ENCODE data around the gene PRKN. TPM values are rescaled to one million over a fixed set of nuclear protein-coding genes. Genes with fewer than 3 reads are reported as not detected.

Gene PRKN
- total RNA-seq, 1 donor from 2014 or later: 5.1 TPM

DNA sequence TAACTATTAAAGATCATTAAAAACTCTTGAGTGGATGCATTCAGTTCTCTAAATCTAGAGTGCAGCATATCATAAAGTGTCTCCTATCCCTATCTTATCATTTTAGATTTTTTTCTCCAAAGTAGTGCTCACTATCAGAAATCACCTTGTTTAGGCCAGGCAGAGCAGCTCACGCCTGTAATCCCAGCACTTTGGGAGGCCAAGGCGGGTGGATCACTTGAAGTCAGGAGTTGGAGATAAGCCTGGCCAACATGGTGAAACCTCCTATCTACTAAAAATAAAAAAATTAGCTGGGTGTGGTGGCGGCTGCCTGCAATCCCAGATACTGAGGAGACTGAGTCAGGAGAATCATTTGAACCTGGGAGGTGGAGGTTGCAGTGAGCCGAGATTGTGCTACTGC lies 368.9 kb downstream of the PRKN start:
- no peak for DNase-seq (ENCODE audit: low spot score)
- no peaks in the 10 kb centered on the region for H3K36me3 Mint-ChIP-seq (ENCODE audit: low read depth, unreplicated experiment)
- peaks cover 5% of the 10 kb centered on the region for H3K4me1 Mint-ChIP-seq (ENCODE audit: unreplicated experiment)
- H3K4me3 Mint-ChIP-seq (ENCODE audit: unreplicated experiment): no peak overlapping the region
- H3K9me3 Mint-ChIP-seq (ENCODE audit: unreplicated experiment): no peaks in the 10 kb centered on the region
- peaks cover 1% of the 10 kb centered on the region for H3K27me3 Mint-ChIP-seq (ENCODE audit: unreplicated experiment)
- TF ChIP-seq, protein P1, sequence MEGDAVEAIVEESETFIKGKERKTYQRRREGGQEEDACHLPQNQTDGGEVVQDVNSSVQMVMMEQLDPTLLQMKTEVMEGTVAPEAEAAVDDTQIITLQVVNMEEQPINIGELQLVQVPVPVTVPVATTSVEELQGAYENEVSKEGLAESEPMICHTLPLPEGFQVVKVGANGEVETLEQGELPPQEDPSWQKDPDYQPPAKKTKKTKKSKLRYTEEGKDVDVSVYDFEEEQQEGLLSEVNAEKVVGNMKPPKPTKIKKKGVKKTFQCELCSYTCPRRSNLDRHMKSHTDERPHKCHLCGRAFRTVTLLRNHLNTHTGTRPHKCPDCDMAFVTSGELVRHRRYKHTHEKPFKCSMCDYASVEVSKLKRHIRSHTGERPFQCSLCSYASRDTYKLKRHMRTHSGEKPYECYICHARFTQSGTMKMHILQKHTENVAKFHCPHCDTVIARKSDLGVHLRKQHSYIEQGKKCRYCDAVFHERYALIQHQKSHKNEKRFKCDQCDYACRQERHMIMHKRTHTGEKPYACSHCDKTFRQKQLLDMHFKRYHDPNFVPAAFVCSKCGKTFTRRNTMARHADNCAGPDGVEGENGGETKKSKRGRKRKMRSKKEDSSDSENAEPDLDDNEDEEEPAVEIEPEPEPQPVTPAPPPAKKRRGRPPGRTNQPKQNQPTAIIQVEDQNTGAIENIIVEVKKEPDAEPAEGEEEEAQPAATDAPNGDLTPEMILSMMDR (IDR thresholded peaks at IDR 0.05; ENCODE audit: unreplicated experiment): no peak
- no peak overlapping the region for H3K27ac Mint-ChIP-seq (ENCODE audit: unreplicated experiment)

- DNase-seq (ENCODE audit: low spot score): no peak
- peaks cover 10% of the 10 kb centered on the region for H3K4me1 Mint-ChIP-seq (ENCODE audit: unreplicated experiment)
- no peaks in the 10 kb centered on the region for H3K27me3 Mint-ChIP-seq (ENCODE audit: unreplicated experiment)
- no peaks in the 10 kb centered on the region for H3K36me3 Mint-ChIP-seq (ENCODE audit: low read depth, unreplicated experiment)
- no peaks in the 10 kb centered on the region for H3K9me3 Mint-ChIP-seq (ENCODE audit: unreplicated experiment)
- H3K4me3 Mint-ChIP-seq (ENCODE audit: unreplicated experiment): no peak overlapping the region
- no peak overlapping the region for H3K27ac Mint-ChIP-seq (ENCODE audit: unreplicated experiment)
- TF ChIP-seq, protein P1 (IDR thresholded peaks at IDR 0.05; ENCODE audit: unreplicated experiment): no peak
Measured at GRCh38 chr6:162345051-162345511, 382.5 kb downstream of the PRKN start.

GRCh38 chr6:162344646-162345010 lies 382.9 kb downstream of the PRKN start:
- Mint-ChIP-seq H3K36me3 (ENCODE audit: low read depth, unreplicated experiment) (no peaks in the 10 kb centered on the region), H3K4me1 (ENCODE audit: unreplicated experiment) (peaks cover 5% of the 10 kb centered on the region), H3K27ac (ENCODE audit: unreplicated experiment) (no peak overlapping the region), H3K9me3 (ENCODE audit: unreplicated experiment) (no peaks in the 10 kb centered on the region), H3K4me3 (ENCODE audit: unreplicated experiment) (no peak overlapping the region), H3K27me3 (ENCODE audit: unreplicated experiment) (no peaks in the 10 kb centered on the region)
- no peak for DNase-seq (ENCODE audit: low spot score)
- TF ChIP-seq, protein P1 (IDR thresholded peaks at IDR 0.05; ENCODE audit: unreplicated experiment): no peak

- H3K4me1 Mint-ChIP-seq (ENCODE audit: unreplicated experiment): peaks cover 2% of the 10 kb centered on the region
- no peak for DNase-seq (ENCODE audit: low spot score)
- TF ChIP-seq, protein P1 (IDR thresholded peaks at IDR 0.05; ENCODE audit: unreplicated experiment): no peak
- no peaks in the 10 kb centered on the region for H3K36me3 Mint-ChIP-seq (ENCODE audit: low read depth, unreplicated experiment)
- no peaks in the 10 kb centered on the region for H3K27me3 Mint-ChIP-seq (ENCODE audit: unreplicated experiment)
- H3K27ac Mint-ChIP-seq (ENCODE audit: unreplicated experiment): no peak overlapping the region
- no peaks in the 10 kb centered on the region for H3K9me3 Mint-ChIP-seq (ENCODE audit: unreplicated experiment)
- H3K4me3 Mint-ChIP-seq (ENCODE audit: unreplicated experiment): no peak overlapping the region
Measured at GRCh38 chr6:162343936-162344645, 383.5 kb downstream of the PRKN start.

DNA sequence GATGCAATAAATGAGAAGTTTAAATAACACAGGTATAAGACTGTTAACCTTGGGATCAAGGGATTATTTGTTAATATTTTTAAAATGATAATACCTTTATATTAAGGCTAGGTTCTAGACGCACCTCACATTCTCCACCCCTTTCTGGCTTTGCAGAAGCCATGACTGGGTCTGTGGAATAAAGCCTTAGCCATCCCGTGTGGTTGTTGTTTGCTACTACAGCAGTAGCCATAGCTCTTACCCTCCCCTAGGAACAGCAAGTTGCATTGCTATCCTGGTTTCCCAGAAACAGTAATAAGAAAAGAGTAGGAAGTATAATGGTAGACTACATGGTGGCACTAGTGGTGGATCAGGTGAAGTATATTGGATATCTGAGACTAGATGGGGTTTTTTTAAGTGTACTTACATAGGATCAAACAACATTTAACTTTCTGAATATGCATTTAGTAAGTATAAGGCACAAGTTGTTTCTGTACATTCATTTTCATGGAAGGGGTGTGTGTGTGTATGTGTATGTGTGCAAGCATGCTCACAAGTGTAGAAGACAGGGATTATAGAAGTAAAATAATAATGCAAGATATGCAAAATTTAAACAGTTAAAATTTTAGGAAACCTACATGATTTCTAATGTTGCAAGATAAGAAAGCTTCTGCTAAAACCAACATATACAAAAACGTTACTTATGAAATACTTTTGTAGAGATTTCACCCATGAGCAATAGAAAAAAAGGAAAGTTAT lies 384.2 kb downstream of the PRKN start:
- Mint-ChIP-seq H3K36me3 (ENCODE audit: low read depth, unreplicated experiment) (no peaks in the 10 kb centered on the region), H3K27me3 (ENCODE audit: unreplicated experiment) (no peaks in the 10 kb centered on the region)
- DNase-seq (ENCODE audit: low spot score): no peak

More for the DNA sequence above, 384.2 kb downstream of the PRKN start:
- TF ChIP-seq, protein P1 (IDR thresholded peaks at IDR 0.05; ENCODE audit: unreplicated experiment): peak; percentile 27
- peaks cover 2% of the 10 kb centered on the region for H3K4me1 Mint-ChIP-seq (ENCODE audit: unreplicated experiment)
- no peak overlapping the region for H3K27ac Mint-ChIP-seq (ENCODE audit: unreplicated experiment)
- H3K9me3 Mint-ChIP-seq (ENCODE audit: unreplicated experiment): no peaks in the 10 kb centered on the region
- no peak overlapping the region for H3K4me3 Mint-ChIP-seq (ENCODE audit: unreplicated experiment)
